HCT116 (cell line): ENCODE data around the gene CDKL4. TPM values are rescaled to one million over a fixed set of nuclear protein-coding genes. Genes with fewer than 3 reads are reported as not detected.

Experiments
- ATAC-seq: fragments of 200-7000 bp; cut with Tn5 transposase; 2 replicates; pipeline ENCODE4 v1.9.1; 2020; ENCODE audit warnings: mild to moderate bottlenecking, moderate library complexity
- BruUV-seq: library from RNA; stranded (reverse); fragments of 400-500 nt; replicated peaks from 2 replicates; lab custom pipeline; 2021; lab: Mats Ljungman, UMichigan
- CTCF ChIA-PET: fragments of 300-600 bp; sonication (Branson Sonifier 250); formaldehyde crosslinking; loops from one replicate; lab custom pipeline; 2021; ENCODE audit warnings: antibody characterized with exemption; lab: Charles Lee
- POLR2A ChIA-PET: fragments of 300-600, 350-600 bp; sonication (Branson Sonifier 250); formaldehyde crosslinking; loops from one replicate; lab custom pipeline; 2021; ENCODE audit warnings: antibody characterized with exemption; lab: Charles Lee
- RAD21 ChIA-PET, 2 experiments: fragments of 300-600 bp; sonication (Branson Sonifier 250); formaldehyde crosslinking; loops; one replicate each; lab custom pipeline; 2023; ENCODE audit warnings: low total read pairs in 2 of 2; ENCODE audit not compliant: uncharacterized antibody in 2 of 2, unreplicated experiment in 2 of 2, low non-redundant PET in 1 of 2; lab: Charles Lee
- DNase-seq: peaks from one replicate; pipeline ENCODE4 v3.0.0-alpha.2; 2010; ENCODE audit warnings: low read depth, low spot score
- H2AFZ ChIP-seq: fragments of 200-600 bp; shearing (Covaris generic), sonication (generic); 2 replicates; pipeline ENCODE4 v1.6.1; 2017; ENCODE audit warnings: low read depth, mixed run types, mixed read lengths, antibody characterized with exemption, low read length; ENCODE audit not compliant: poor library complexity, severe bottlenecking
- H3K27ac ChIP-seq: 2 replicates; pipeline ENCODE4 v1.5.1; 2012; ENCODE audit warnings: low read depth, low read length
- H3K27me3 ChIP-seq: fragments of 200-600 bp; sonication (generic); 2 replicates; pipeline ENCODE4 v1.6.1; 2016; ENCODE audit warnings: mixed run types, low read length, mixed read lengths; ENCODE audit not compliant: insufficient read depth
- H3K36me3 ChIP-seq, 2 experiments: fragments of 200-500 bp in 1 of 2; fragments of 200-600 bp in 1 of 2; sonication (Bioruptor generic) in 1 of 2; sonication (generic) in 1 of 2; 2 replicates each; pipeline versions ENCODE4 v1.5.1 to v1.6.1; 2014 to 2016; ENCODE audit warnings: low read length in 2 of 2, inconsistent platforms in 1 of 2, mixed read lengths in 1 of 2, mixed run types in 1 of 2; ENCODE audit not compliant: insufficient read depth in 2 of 2, control insufficient read depth in 1 of 2
- H3K4me1 ChIP-seq, 2 experiments: fragments of 200-600 bp in 1 of 2; sonication (generic) in 1 of 2; 2 replicates each; pipeline versions ENCODE4 v1.5.1 to v1.6.1; 2012 to 2017; ENCODE audit warnings: low read length in 2 of 2, inconsistent platforms in 1 of 2, mild to moderate bottlenecking in 1 of 2, mixed read lengths in 1 of 2, mixed run types in 1 of 2, moderate library complexity in 1 of 2; ENCODE audit not compliant: insufficient read depth in 2 of 2, control insufficient read depth in 1 of 2
- H3K4me2 ChIP-seq: fragments of 200-600 bp; sonication (generic); 2 replicates; pipeline ENCODE4 v1.6.1; 2017; ENCODE audit warnings: mixed run types, low read length, mixed read lengths
- H3K4me3 ChIP-seq, 2 experiments: fragments of 200-600 bp in 1 of 2; sonication (generic) in 1 of 2; replicated peaks in 1 of 2; 2 replicates each; pipeline ENCODE4 v1.5.1; 2011 to 2016; ENCODE audit warnings: low read length in 2 of 2, control low read depth in 1 of 2, low read depth in 1 of 2, mild to moderate bottlenecking in 1 of 2, mixed read lengths in 1 of 2, mixed run types in 1 of 2
- H3K79me2 ChIP-seq: fragments of 200-600 bp; sonication (generic); 2 replicates; pipeline ENCODE4 v1.6.1; 2017; ENCODE audit warnings: mild to moderate bottlenecking, mixed run types, low read length, moderate library complexity, mixed read lengths; ENCODE audit not compliant: insufficient read depth
- H3K9ac ChIP-seq: fragments of 200-600 bp; sonication (generic); 2 replicates; pipeline ENCODE4 v1.6.1; 2016; ENCODE audit warnings: low read length, mixed read lengths
- H3K9me2 ChIP-seq: fragments of 200-600 bp; sonication (generic), shearing (Covaris generic); 2 replicates; pipeline ENCODE4 v1.6.1; 2017; ENCODE audit warnings: mixed run types, mild to moderate bottlenecking, moderate library complexity; ENCODE audit not compliant: insufficient read depth
- H3K9me3 ChIP-seq, 2 experiments: fragments of 200-500 bp in 1 of 2; fragments of 200-600 bp in 1 of 2; sonication (Bioruptor generic) in 1 of 2; sonication (generic) in 1 of 2; 2 replicates each; pipeline ENCODE4 v1.6.1; 2014 to 2017; ENCODE audit warnings: low read length in 2 of 2, mixed read lengths in 2 of 2, inconsistent platforms in 1 of 2, low read depth in 1 of 2, mild to moderate bottlenecking in 1 of 2, mixed run types in 1 of 2, moderate library complexity in 1 of 2; ENCODE audit not compliant: control insufficient read depth in 1 of 2, insufficient read depth in 1 of 2
- H4K20me1 ChIP-seq: fragments of 200-600 bp; sonication (generic), shearing (Covaris generic); 2 replicates; pipeline ENCODE4 v1.6.1; 2017; ENCODE audit warnings: mixed run types, mild to moderate bottlenecking, moderate library complexity; ENCODE audit not compliant: insufficient read depth
- ATF3 ChIP-seq: IDR thresholded peaks from 2 replicates; pipeline ENCODE4 v1.6.1; 2012
- CBX3 ChIP-seq: IDR thresholded peaks from 2 replicates; pipeline ENCODE4 v1.6.1; 2012; ENCODE audit warnings: low read depth
- CEBPB ChIP-seq: IDR thresholded peaks from 2 replicates; pipeline ENCODE4 v1.6.1; 2012; ENCODE audit warnings: low read depth
- CTCF ChIP-seq, 3 experiments: fragments of 200-600 bp in 1 of 3; sonication (generic) in 1 of 3; IDR thresholded peaks in 2 of 3; conservative IDR thresholded peaks in 1 of 3; 2 replicates each; pipeline ENCODE4 v1.5.1; 2012 to 2017; ENCODE audit warnings: low read depth in 2 of 3, low read length in 2 of 3, antibody characterized with exemption in 1 of 3, borderline replicate concordance in 1 of 3, control low read depth in 1 of 3, mild to moderate bottlenecking in 1 of 3, mixed read lengths in 1 of 3, mixed run types in 1 of 3, moderate library complexity in 1 of 3; ENCODE audit not compliant: insufficient read depth in 1 of 3
- EGR1 ChIP-seq: IDR thresholded peaks from 2 replicates; pipeline ENCODE4 v1.6.1; 2012; ENCODE audit warnings: low read depth
- EZH2 ChIP-seq: fragments of 200-600 bp; sonication (generic); IDR thresholded peaks from 2 replicates; pipeline ENCODE4 v1.6.1; 2017; ENCODE audit warnings: antibody characterized with exemption, mixed run types
- EZH2phosphoT487 ChIP-seq: fragments of 200-600 bp; IDR thresholded peaks from 2 replicates; pipeline ENCODE4 v1.6.1; 2018; ENCODE audit warnings: antibody characterized with exemption, borderline replicate concordance
- POLR2A ChIP-seq: IDR thresholded peaks from 2 replicates; pipeline ENCODE4 v1.7.0; 2011; ENCODE audit warnings: borderline replicate concordance; ENCODE audit not compliant: insufficient read depth, insufficient read length; ENCODE audit errors: extremely low read depth
- RAD21 ChIP-seq: IDR thresholded peaks from 2 replicates; pipeline ENCODE4 v1.6.1; 2012; ENCODE audit warnings: low read depth, mild to moderate bottlenecking
- SIN3A ChIP-seq: IDR thresholded peaks from 2 replicates; pipeline ENCODE4 v1.6.1; 2012; ENCODE audit warnings: low read depth
- SRF ChIP-seq: IDR thresholded peaks from 2 replicates; pipeline ENCODE4 v1.6.1; 2012; ENCODE audit warnings: low read depth
- TCF7L2 ChIP-seq: IDR thresholded peaks from 2 replicates; pipeline ENCODE4 v1.7.0; 2011; ENCODE audit warnings: borderline replicate concordance, inconsistent platforms; ENCODE audit not compliant: insufficient read depth, insufficient read length; ENCODE audit errors: extremely low read depth
- YY1 ChIP-seq: IDR thresholded peaks from 2 replicates; pipeline ENCODE4 v1.6.1; 2011; ENCODE audit warnings: low read length, low read depth, moderate library complexity, mild to moderate bottlenecking; ENCODE audit not compliant: insufficient replicate concordance; ENCODE audit errors: extremely low read depth
- ZBTB33 ChIP-seq: IDR thresholded peaks from 2 replicates; pipeline ENCODE4 v1.6.1; 2011; ENCODE audit warnings: mild to moderate bottlenecking, low read length, moderate library complexity; ENCODE audit not compliant: insufficient replicate concordance; ENCODE audit errors: extremely low read depth
- ZNF274 ChIP-seq: fragments of 200-500 bp; sonication (Bioruptor generic); IDR thresholded peaks from 2 replicates; pipeline ENCODE4 v1.6.1; 2014; ENCODE audit warnings: mild to moderate bottlenecking, low read depth, low read length, inconsistent platforms
- intact Hi-C: fragments of 100-400 bp; cut with micrococcal nuclease; formaldehyde crosslinking; loops from 2 replicates; pipeline ENCODE4 v1.10.0; 2022
- total RNA-seq: library from RNA; stranded (reverse); gene quantifications from one replicate; pipeline ENCODE4 v1.2.1, GENCODE V29; 2021; ENCODE audit not compliant: unreplicated experiment

CDKL4 gene
- total RNA-seq, 1 experiment from 2014 or later = 0.27 TPM

GRCh38 chr2:39220136-39220535 is 23.6 kb downstream of the CDKL4 start:
- RAD21 ChIA-PET = no interaction called here

GRCh38 chr2:39218391-39218790 is 25.4 kb downstream of the CDKL4 start:
- CTCF ChIA-PET = no interaction called here
- TF ChIP-seq EZH2 (no peak), EGR1 (no peak), CBX3 (no peak), SRF (no peak), EZH2phosphoT487 (no peak), RAD21 (no peak), ATF3 (no peak), YY1 (no peak), CEBPB (no peak), TCF7L2 (no peak), POLR2A (no peak), SIN3A (no peak), ZBTB33 (no peak)

More at GRCh38 chr2:39220136-39220535, 23.6 kb downstream of the CDKL4 start:
- H3K36me3 ChIP-seq = no peaks in the 10 kb centered on the region
- intact Hi-C loops = no loop called here
- no peak overlapping the region for H3K4me2 ChIP-seq
- H3K9me2 ChIP-seq = no peaks in the 10 kb centered on the region; the same call in 1 of the 2 replicates
- H4K20me1 ChIP-seq = no peaks in the 10 kb centered on the region
- no peaks in the 10 kb centered on the region for H3K27me3 ChIP-seq
- no peak overlapping the region for H3K9ac ChIP-seq
- H3K79me2 ChIP-seq = no peaks in the 10 kb centered on the region
- H3K9me3 ChIP-seq = no peaks in the 10 kb centered on the region
- DNase-seq = no peak
- H2AFZ ChIP-seq = no peak overlapping the region
- no peak for ATAC-seq
- no peak overlapping the region for H3K27ac ChIP-seq
- TF ChIP-seq ZNF274 (no peak), YY1 (no peak), CTCF (IDR thresholded peaks at IDR 0.05 in 2 of 3, conservative IDR thresholded peaks at IDR 0.05 in 1 of 3; ENCODE audit: borderline replicate concordance in 1 of 3, insufficient read depth in 1 of 3, low read depth in 2 of 3, low read length in 2 of 3) (no peak)
- ChIA-PET CTCF (no interaction called here), POLR2A (no interaction called here)
- no TSS peak for BruUV-seq
- H3K4me1 ChIP-seq = no peaks in the 10 kb centered on the region
- no peak overlapping the region for H3K4me3 ChIP-seq

More at GRCh38 chr2:39218391-39218790, 25.4 kb downstream of the CDKL4 start:
- ChIA-PET POLR2A (no interaction called here), RAD21 (no interaction called here)
- ATAC-seq = no peak
- intact Hi-C loops = no loop called here
- H2AFZ ChIP-seq = no peak overlapping the region
- no peaks in the 10 kb centered on the region; the same call in 1 of the 2 replicates for H3K9me2 ChIP-seq
- no peaks in the 10 kb centered on the region for H3K27me3 ChIP-seq
- H3K4me2 ChIP-seq = no peak overlapping the region
- H3K9ac ChIP-seq = no peak overlapping the region
- no TSS peak for BruUV-seq
- H3K79me2 ChIP-seq = no peaks in the 10 kb centered on the region
- DNase-seq = no peak
- no peak overlapping the region for H3K4me3 ChIP-seq
- H3K27ac ChIP-seq = no peak overlapping the region
- no peaks in the 10 kb centered on the region for H3K9me3 ChIP-seq
- H3K4me1 ChIP-seq = no peaks in the 10 kb centered on the region
- no peaks in the 10 kb centered on the region for H4K20me1 ChIP-seq
- H3K36me3 ChIP-seq = no peaks in the 10 kb centered on the region
